Heart left ventricle (tissue), 16 donors: ENCODE measurements around the gene PIP4K2C. TPM values are rescaled to one million over a fixed set of nuclear protein-coding genes. Genes with fewer than 3 reads are reported as not detected.
A peak's percentile ranks its signal among the peaks of the same experiment; 100 is the strongest.

ENCODE experiments used
- ATAC-seq, 4 donors: fragments of 200-7000 bp; cut with Tn5 transposase; one replicate each; pipeline ENCODE4 v1.9.1; 2020 to 2022; ENCODE audit warnings: moderate library complexity in 4 of 4, mild to moderate bottlenecking in 3 of 4, moderate number of reproducible peaks in 1 of 4
- DNase-seq, 5 donors: peaks; one replicate each; pipeline ENCODE4 v3.0.0-alpha.2; 2020
- H3K27ac ChIP-seq, 12 donors: fragments of 200-600 bp; sonication (generic) in 4 of 12; one replicate each; pipeline versions ENCODE4 v1.5.0 to v1.8.0; 2016 to 2022; ENCODE audit warnings: mild to moderate bottlenecking in 2 of 12
- H3K27me3 ChIP-seq, 9 donors: fragments of 200-600 bp; sonication (generic) in 2 of 9; one replicate each; pipeline versions ENCODE4 v1.5.1 to v1.8.0; 2016 to 2022; ENCODE audit warnings: mild to moderate bottlenecking in 3 of 9
- H3K36me3 ChIP-seq, 9 donors: fragments of 200-600 bp; sonication (generic) in 2 of 9; one replicate each; pipeline versions ENCODE4 v1.5.0 to v1.8.0; 2018 to 2022; ENCODE audit warnings: mild to moderate bottlenecking in 2 of 9
- H3K4me1 ChIP-seq, 12 donors: fragments of 200-600 bp; sonication (generic) in 4 of 12; one replicate each; pipeline versions ENCODE4 v1.5.0 to v1.8.0; 2016 to 2022; ENCODE audit warnings: mild to moderate bottlenecking in 3 of 12
- H3K4me3 ChIP-seq, 12 donors: fragments of 200-600 bp; sonication (generic) in 4 of 12; one replicate each; pipeline versions ENCODE4 v1.5.0 to v1.8.0; 2017 to 2022; ENCODE audit warnings: mild to moderate bottlenecking in 9 of 12, moderate library complexity in 4 of 12
- H3K9me3 ChIP-seq, 12 donors: fragments of 200-600 bp; sonication (generic) in 4 of 12; one replicate each; pipeline versions ENCODE4 v1.5.0 to v1.8.0; 2016 to 2022; ENCODE audit warnings: mild to moderate bottlenecking in 1 of 12
- POLR2A ChIP-seq, 2 donors: fragments of 450-650 bp; IDR thresholded peaks; one replicate each; pipeline ENCODE4 v1.6.1; 2017; ENCODE audit warnings: antibody characterized with exemption in 2 of 2, mild to moderate bottlenecking in 2 of 2, moderate library complexity in 2 of 2
- WGBS, 4 donors: extraction: QIAGEN DNeasy Blood & Tissue Kit in 2 of 4; methylation state at CpG; one replicate each; pipeline versions ENCODE4 v1.1.5 to v1.1.7; 2013 to 2018; 5-methylcytosine and 5-hydroxymethylcytosine counted together
- intact Hi-C, 10 donors: fragments of 100-400 bp; cut with DNase I; formaldehyde crosslinking; loops; one replicate each; pipeline versions ENCODE4 v1.11.1 to v1.14.2; 2022
- polyA plus RNA-seq, 2 donors: library from polyadenylated mRNA; stranded (reverse); fragments of 200-250 nt; gene quantifications; one replicate each; pipeline ENCODE4 v1.2.3, GENCODE V29; 2013
- total RNA-seq, 9 donors: library from RNA; depleted of rRNA in 2 of 9; stranded (reverse); fragments of >200 nt in 2 of 9; fragmentation: NEBNext Ultra II Directional in 3 of 9; extraction: Animal tissue kit (Norgen Biotek cat#: 25700) in 3 of 9; gene quantifications; one replicate each; pipeline versions ENCODE4 v1.1.0 to v1.2.4, GENCODE V29; 2016 to 2023
- TF ChIP-seq, protein P1 (sequence below), 12 donors: fragments of 200-600 bp; sonication (generic) in 4 of 12; IDR thresholded peaks; one replicate each; pipeline versions ENCODE4 v1.5.0 to v1.8.0; 2018 to 2022; ENCODE audit warnings: antibody characterized with exemption in 12 of 12, mild to moderate bottlenecking in 5 of 12
- donor health status: ischemic (EF 13 %, LVEDD 7.1; RV severe dilation, severe dysfunction).
- donor health status: healthy with polysubstance abuse.
- donor health status: DM: no; HTN: yes; CAD: no.
- donor health status: DM: no; HTN: no; CAD: no.
- donor health status: ischemic (EF 25% LVEDD 6.9; RV normal size, moderate dysfunction).
- donor health status: ischemic (EF 25% LVEDD 5.7; RV mildly dilated, moderate dysfunction).
- donor health status: healthy.
- donor health status: DM: yes; HTN: yes; CAD: no.
- donor health status: ischemic (EF 35%, LVEDD 5.7; RV mildly dilated, moderate dysfunction).
- donor health status: nonischemic (EF 11% LVEDD 7.7; RV severe dilation, severe dysfunction).
- donor health status: DM: yes; HTN: yes; CAD: no.
- donor health status: PGD.
- donor health status: ischemic (EF 29% LVEDD 5.4; RV normal size, mild dysfunction).
- donor health status: nonischemic (EF 23%, LVEDD 6.1; RV moderate dilation, normal function).

Gene PIP4K2C
- total and polyA plus RNA-seq, 11 donors, result 4.6 to 31.0 (median 17.0) TPM

DNA sequence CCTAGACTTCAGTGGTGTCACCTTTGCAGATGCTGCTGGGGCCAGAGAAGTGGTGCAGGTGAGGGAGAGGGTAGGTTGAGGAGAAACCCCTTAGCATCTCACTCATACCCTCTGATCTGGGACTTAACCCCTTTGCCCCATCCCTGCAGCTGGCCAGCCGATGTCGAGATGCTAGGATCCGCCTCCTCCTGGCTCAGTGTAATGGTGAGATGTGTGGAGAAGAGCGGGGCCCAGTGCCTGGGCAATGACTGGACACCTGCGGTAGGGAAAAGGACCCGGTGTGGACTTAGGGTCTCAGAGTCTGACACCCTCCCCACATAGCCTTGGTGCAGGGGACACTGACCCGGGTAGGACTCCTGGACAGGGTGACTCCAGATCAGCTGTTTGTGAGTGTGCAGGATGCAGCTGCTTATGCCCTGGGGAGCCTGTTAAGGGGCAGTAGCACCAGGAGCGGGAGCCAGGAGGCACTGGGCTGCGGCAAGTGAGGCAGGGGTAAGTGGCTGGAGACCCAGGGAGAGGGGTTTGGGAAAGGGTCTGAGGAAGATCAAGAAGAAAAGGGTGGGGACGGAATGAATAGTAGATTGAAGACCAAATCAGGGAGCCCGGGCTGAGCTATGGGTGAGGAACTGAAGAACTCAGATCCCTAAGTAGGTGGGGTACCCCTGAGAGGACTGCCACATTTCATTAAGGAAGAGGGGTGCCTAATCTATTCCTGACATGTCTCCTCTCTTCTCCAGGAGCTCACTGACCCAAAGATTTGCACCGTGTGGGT lies 34.5 kb downstream of the PIP4K2C start:
- Histone ChIP-seq H3K27ac (no peak overlapping the region), H3K4me3 (no peak overlapping the region), H3K36me3 (peaks cover 0 to 10% (median 0%) of the 10 kb centered on the region in 9 donors), H3K4me1 (peaks cover 0 to 32% (median 14%) of the 10 kb centered on the region in 12 donors), H3K27me3 (peaks cover 7 to 87% (median 38%) of the 10 kb centered on the region in 9 donors), H3K9me3 (no peaks in the 10 kb centered on the region)
- TF ChIP-seq, protein P1, sequence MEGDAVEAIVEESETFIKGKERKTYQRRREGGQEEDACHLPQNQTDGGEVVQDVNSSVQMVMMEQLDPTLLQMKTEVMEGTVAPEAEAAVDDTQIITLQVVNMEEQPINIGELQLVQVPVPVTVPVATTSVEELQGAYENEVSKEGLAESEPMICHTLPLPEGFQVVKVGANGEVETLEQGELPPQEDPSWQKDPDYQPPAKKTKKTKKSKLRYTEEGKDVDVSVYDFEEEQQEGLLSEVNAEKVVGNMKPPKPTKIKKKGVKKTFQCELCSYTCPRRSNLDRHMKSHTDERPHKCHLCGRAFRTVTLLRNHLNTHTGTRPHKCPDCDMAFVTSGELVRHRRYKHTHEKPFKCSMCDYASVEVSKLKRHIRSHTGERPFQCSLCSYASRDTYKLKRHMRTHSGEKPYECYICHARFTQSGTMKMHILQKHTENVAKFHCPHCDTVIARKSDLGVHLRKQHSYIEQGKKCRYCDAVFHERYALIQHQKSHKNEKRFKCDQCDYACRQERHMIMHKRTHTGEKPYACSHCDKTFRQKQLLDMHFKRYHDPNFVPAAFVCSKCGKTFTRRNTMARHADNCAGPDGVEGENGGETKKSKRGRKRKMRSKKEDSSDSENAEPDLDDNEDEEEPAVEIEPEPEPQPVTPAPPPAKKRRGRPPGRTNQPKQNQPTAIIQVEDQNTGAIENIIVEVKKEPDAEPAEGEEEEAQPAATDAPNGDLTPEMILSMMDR (IDR thresholded peaks at IDR 0.05), result no peak
- TF ChIP-seq POLR2A (IDR thresholded peaks at IDR 0.05), result no peak
- DNase-seq (peak in 1 of 5 donors; percentile 16), ATAC-seq (no peak)
- intact Hi-C loops, result loop anchor here in 4 of 10 donors (10.0 kb wide), 2 partner anchors 161 to 171 kb away; partner anchors contain the start of genes GLI1 (in 2 of the 4) and INHBE (in 2 of the 4)
- WGBS, 4 donors, result 84 to 87% (median 86%) methylated on average over 6 to 12 of the region's 12 CpGs

DNA sequence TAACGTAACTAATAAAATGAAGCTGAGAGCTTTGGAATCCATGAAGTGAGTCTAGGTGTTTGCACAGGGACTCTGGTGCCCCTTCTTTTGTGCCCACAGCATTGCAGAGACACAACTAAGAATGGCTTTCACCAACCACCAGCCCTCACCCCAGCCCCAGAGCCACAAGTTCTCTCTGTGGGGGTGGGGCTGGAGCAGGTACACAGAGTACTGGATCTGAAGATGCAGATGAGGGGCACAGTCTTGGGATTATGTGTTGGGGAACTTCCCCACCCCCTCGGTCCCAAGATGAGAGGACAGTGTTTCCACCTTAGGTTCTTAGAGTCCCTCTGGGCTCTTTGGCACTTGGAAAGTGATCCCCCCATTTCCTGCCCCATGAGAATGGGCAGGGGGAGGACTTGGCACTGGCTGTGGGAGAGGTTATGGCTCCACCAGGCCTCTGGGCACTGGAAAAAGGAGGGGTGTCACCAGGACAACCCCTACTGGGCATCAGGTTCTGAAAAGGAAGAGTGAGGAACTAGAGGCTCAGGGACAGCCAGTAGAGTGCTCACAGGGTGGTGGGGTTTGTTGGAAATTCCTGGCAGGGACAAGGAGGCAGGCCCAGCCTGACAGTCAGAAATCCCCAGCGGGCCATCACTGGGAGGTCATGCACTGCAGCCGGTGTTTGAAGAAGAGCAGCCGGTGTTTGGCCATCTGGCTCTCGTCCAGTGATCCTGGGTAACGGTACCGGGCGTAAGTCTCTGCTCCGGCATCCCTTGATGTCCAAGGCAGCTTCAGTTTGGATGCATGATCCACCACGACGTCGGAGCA lies 35.3 kb downstream of the PIP4K2C start:
- Histone ChIP-seq H3K9me3 (no peaks in the 10 kb centered on the region), H3K4me1 (peaks cover 0 to 23% (median 8%) of the 10 kb centered on the region in 12 donors), H3K27ac (no peak overlapping the region), H3K36me3 (peaks cover 0 to 10% (median 0%) of the 10 kb centered on the region in 9 donors), H3K27me3 (peaks cover 3 to 86% (median 31%) of the 10 kb centered on the region in 9 donors), H3K4me3 (no peak overlapping the region)
- intact Hi-C loops, result loop anchor here in 4 of 10 donors (10.0 kb wide), 2 partner anchors 162 to 172 kb away; partner anchors contain the start of genes GLI1 (in 2 of the 4) and INHBE (in 2 of the 4)
- DNase-seq, result peak in 2 of 5 donors; percentile 17 to 63
- ATAC-seq, result no peak
- 51 to 65% (median 54%) methylated on average over 13 of the region's 13 CpGs for WGBS, 4 donors
- TF ChIP-seq, protein P1 (IDR thresholded peaks at IDR 0.05), result no peak
- no peak for TF ChIP-seq POLR2A (IDR thresholded peaks at IDR 0.05)

DNA sequence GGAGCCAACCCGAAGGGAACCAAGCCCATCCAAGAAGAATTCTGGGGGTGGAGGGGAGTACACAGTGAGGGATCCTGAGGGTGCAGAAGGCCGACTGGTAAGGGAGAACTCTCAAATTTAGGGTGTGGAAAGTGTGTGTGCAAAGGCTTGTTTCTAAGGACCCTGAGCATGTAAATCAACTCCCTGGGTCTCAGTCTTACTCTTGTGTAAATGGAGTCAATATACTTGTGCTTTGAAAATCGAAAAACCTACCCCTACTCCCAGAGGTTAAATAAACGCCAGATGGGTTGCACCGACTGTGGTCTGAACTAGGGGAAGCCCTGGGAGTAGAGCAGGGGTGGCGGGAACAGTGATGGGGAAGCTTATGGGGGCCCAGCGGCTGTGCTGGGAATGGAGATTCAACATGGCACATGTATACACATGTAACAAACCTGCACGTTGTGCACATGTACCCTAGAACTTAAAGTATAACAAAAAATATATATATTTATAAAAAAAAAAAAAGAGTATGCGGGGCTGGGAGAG lies 36.0 kb downstream of the PIP4K2C start:
- DNase-seq, result no peak

More for the DNA sequence above, 36.0 kb downstream of the PIP4K2C start:
- TF ChIP-seq POLR2A (IDR thresholded peaks at IDR 0.05), result no peak
- TF ChIP-seq, protein P1 (IDR thresholded peaks at IDR 0.05), result no peak
- Histone ChIP-seq H3K9me3 (no peaks in the 10 kb centered on the region), H3K4me3 (peak overlapping the region in 1 of 12 donors; percentile 4), H3K36me3 (peaks cover 0 to 10% (median 0%) of the 10 kb centered on the region in 9 donors), H3K4me1 (peaks cover 0 to 17% (median 4%) of the 10 kb centered on the region in 12 donors), H3K27ac (no peak overlapping the region), H3K27me3 (peaks cover under 1 to 86% (median 28%) of the 10 kb centered on the region in 9 donors)
- WGBS, 4 donors, result 49 to 59% (median 55%) methylated on average over 9 of the region's 9 CpGs
- intact Hi-C loops, result loop anchor here in 4 of 10 donors (10.0 kb wide), 2 partner anchors 162 to 172 kb away; partner anchors contain the start of genes GLI1 (in 2 of the 4) and INHBE (in 2 of the 4)
- no peak for ATAC-seq
